ENCODE data around the gene WDR36.

GRCh38 chr5:111144352-111144930 lies 52.3 kb downstream of the WDR36 start:
- TF ChIP-seq POLR2A (IDR thresholded peaks at IDR 0.05) (no peak), CTCF (IDR thresholded peaks at IDR 0.05) (no peak)
